ENCODE measurements around the gene GEMIN5. TPM values are rescaled to one million over a fixed set of nuclear protein-coding genes. Genes with fewer than 3 reads are reported as not detected.
"Not testable (repeated sequence)": the region's sequence is repeated elsewhere in the genome, so short reads cannot be mapped to it uniquely, and the experiment has no call there.

The GEMIN5 gene
- total and polyA plus RNA-seq, 2 of the 13 experiments (the other 11 are each of a cell fraction or from before 2014, with no cell fraction given), result 6.6 to 28.6 TPM

DNA sequence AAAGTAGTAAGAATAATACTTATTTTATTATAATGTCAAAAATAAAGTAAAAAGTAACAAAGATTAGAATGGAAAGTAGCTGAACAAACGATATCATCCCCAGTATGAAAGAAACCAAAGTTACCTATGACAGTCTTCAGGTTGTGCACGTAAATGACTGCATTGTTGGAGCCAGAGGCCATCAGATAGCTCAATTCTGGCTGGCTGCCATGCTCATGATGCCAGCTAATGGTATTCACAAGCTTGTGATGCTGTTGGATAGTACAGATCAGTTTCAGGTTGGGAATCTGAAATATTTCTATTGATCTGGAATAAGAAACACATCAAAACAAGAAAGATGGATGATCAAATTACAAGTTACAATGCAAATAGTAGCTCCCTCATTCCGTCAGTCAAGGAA is 21.1 kb downstream of the GEMIN5 start (continued):
- no peak for TF ChIP-seq MIER3 (CRISPR knock-in tag; IDR thresholded peaks at IDR 0.05; ENCODE audit: borderline replicate concordance)

DNA sequence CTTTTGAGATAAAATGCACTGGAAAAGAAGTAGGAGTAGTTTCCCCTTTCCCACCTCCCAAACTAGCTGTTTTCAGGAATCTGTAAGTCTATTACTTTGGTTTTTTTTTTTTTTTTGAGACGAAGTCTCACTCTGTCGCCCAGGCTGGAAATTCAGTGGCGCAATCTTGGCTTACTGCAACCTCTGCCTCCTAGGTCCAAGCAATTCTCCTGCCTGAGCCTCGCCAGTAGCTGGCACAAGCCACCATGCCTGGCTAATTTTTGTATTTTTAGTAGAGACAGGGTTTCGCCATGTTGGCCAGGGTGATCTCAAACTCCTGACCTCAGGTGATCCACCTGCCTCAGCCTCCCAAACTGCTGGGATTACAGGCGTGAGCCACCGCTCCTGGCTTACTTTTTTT is 32.4 kb downstream of the GEMIN5 start:
- CTCF ChIA-PET (ENCODE audit: low intra/inter-chr PET ratio, low total read pairs); H3K4me2 ChIP-seq (ENCODE audit: low read depth, low read length); H3K4me1 ChIP-seq (ENCODE audit: insufficient read depth, low read length); ATAC-seq; DNase-seq (ENCODE audit: low spot score); H3K9ac ChIP-seq (ENCODE audit: insufficient read depth, low read depth, low read length); intact Hi-C loops (cut with micrococcal nuclease; ENCODE audit: unreplicated experiment); H3K79me2 ChIP-seq (ENCODE audit: insufficient read depth, low read length); H3K9me3 ChIP-seq (ENCODE audit: low read length); FAIRE-seq; H2AFZ ChIP-seq (ENCODE audit: low read length); H3K27me3 ChIP-seq (ENCODE audit: control insufficient read depth in 1 of 2, insufficient read depth in 2 of 2, low read length in 2 of 2); H3K27ac ChIP-seq (ENCODE audit: extremely low read length, insufficient read depth, low read length); BruUV-seq (replicated peaks); POLR2A ChIA-PET; H4K20me1 ChIP-seq (ENCODE audit: insufficient read depth, low read length); H3K4me3 ChIP-seq (replicated peaks in 1 of 3; ENCODE audit: insufficient read depth in 1 of 3, low read depth in 2 of 3, low read length in 3 of 3); in situ Hi-C loops (cut with HindIII; ENCODE audit: extremely low pct_ligation_motif_present, low pct_unique_long_range_greater_than_20kb): not testable (repeated sequence)
- WGBS (ENCODE audit: low lambda C conversion rate), result 99% methylated on average over 7 of the region's 7 CpGs
- peaks cover 26 to 81% of the 10 kb centered on the region in 2 experiments for H3K36me3 ChIP-seq (replicated peaks in 1 of 2; ENCODE audit: control insufficient read depth in 1 of 2, insufficient read depth in 2 of 2, low read length in 2 of 2)

DNA sequence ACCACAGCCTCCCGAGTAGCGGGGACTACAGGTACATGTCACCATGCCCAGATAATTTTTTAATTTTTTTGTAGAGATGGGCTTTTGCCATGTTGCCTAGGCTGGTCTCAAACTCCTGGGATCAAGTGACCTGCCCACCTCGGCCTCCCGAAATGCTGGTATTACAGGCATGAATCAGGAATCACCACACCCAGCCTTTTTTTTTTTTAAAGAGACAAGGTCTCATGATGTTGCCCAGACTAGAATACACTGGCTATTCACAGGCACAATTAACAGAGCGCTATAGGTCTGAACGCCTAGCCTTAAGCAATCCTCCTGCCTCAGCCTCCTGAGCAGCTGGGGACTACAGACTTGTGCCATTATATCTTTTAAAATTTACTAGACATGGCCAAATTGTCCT is 36.1 kb downstream of the GEMIN5 start:
- no peak for DNase-seq (ENCODE audit: low spot score)
- Histone ChIP-seq H3K4me1 (ENCODE audit: insufficient read depth, low read length) (no peaks in the 10 kb centered on the region), H3K9ac (ENCODE audit: insufficient read depth, low read depth, low read length) (no peak overlapping the region), H3K9me3 (ENCODE audit: low read length) (no peaks in the 10 kb centered on the region), H3K36me3 (replicated peaks in 1 of 2; ENCODE audit: control insufficient read depth in 1 of 2, insufficient read depth in 2 of 2, low read length in 2 of 2) (peaks cover 31 to 89% of the 10 kb centered on the region in 2 experiments), H3K4me2 (ENCODE audit: low read depth, low read length) (no peak overlapping the region), H4K20me1 (ENCODE audit: insufficient read depth, low read length) (no peaks in the 10 kb centered on the region), H3K27me3 (ENCODE audit: control insufficient read depth in 1 of 2, insufficient read depth in 2 of 2, low read length in 2 of 2) (no peaks in the 10 kb centered on the region), H2AFZ (ENCODE audit: low read length) (no peak overlapping the region), H3K27ac (ENCODE audit: extremely low read length, insufficient read depth, low read length) (no peak overlapping the region), H3K4me3 (replicated peaks in 1 of 3; ENCODE audit: insufficient read depth in 1 of 3, low read depth in 2 of 3, low read length in 3 of 3) (no peak overlapping the region), H3K79me2 (ENCODE audit: insufficient read depth, low read length) (no peaks in the 10 kb centered on the region)
- no TSS peak for BruUV-seq (replicated peaks)
- ChIA-PET CTCF (ENCODE audit: low intra/inter-chr PET ratio, low total read pairs) (no interaction called here), POLR2A (no interaction called here)
- no peak for FAIRE-seq
- 98% methylated on average over 5 of the region's 6 CpGs for WGBS (ENCODE audit: low lambda C conversion rate)
- intact Hi-C loops (cut with micrococcal nuclease; ENCODE audit: unreplicated experiment), result no loop called here
- in situ Hi-C loops (cut with HindIII; ENCODE audit: extremely low pct_ligation_motif_present, low pct_unique_long_range_greater_than_20kb), result no loop called here
- ATAC-seq, result no peak
- TF ChIP-seq SALL2 (CRISPR knock-in tag; IDR thresholded peaks at IDR 0.05) (no peak), ZNF468 (CRISPR knock-in tag; IDR thresholded peaks at IDR 0.05) (no peak), U2AF1 (optimal IDR thresholded peaks at IDR 0.05; ENCODE audit: low read depth, low read length) (no peak), ZNF839 (CRISPR knock-in tag; IDR thresholded peaks at IDR 0.05; ENCODE audit: borderline replicate concordance) (no peak)
- TF ChIP-seq, protein P1, sequence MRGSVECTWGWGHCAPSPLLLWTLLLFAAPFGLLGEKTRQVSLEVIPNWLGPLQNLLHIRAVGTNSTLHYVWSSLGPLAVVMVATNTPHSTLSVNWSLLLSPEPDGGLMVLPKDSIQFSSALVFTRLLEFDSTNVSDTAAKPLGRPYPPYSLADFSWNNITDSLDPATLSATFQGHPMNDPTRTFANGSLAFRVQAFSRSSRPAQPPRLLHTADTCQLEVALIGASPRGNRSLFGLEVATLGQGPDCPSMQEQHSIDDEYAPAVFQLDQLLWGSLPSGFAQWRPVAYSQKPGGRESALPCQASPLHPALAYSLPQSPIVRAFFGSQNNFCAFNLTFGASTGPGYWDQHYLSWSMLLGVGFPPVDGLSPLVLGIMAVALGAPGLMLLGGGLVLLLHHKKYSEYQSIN (CRISPR knock-in tag; IDR thresholded peaks at IDR 0.05; ENCODE audit: borderline replicate concordance), result no peak
- TF ChIP-seq, protein P2, sequence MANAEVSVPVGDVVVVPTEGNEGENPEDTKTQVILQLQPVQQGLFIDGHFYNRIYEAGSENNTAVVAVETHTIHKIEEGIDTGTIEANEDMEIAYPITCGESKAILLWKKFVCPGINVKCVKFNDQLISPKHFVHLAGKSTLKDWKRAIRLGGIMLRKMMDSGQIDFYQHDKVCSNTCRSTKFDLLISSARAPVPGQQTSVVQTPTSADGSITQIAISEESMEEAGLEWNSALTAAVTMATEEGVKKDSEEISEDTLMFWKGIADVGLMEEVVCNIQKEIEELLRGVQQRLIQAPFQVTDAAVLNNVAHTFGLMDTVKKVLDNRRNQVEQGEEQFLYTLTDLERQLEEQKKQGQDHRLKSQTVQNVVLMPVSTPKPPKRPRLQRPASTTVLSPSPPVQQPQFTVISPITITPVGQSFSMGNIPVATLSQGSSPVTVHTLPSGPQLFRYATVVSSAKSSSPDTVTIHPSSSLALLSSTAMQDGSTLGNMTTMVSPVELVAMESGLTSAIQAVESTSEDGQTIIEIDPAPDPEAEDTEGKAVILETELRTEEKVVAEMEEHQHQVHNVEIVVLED (CRISPR knock-in tag; IDR thresholded peaks at IDR 0.05; ENCODE audit: borderline replicate concordance), result no peak
- TF ChIP-seq, protein P3, sequence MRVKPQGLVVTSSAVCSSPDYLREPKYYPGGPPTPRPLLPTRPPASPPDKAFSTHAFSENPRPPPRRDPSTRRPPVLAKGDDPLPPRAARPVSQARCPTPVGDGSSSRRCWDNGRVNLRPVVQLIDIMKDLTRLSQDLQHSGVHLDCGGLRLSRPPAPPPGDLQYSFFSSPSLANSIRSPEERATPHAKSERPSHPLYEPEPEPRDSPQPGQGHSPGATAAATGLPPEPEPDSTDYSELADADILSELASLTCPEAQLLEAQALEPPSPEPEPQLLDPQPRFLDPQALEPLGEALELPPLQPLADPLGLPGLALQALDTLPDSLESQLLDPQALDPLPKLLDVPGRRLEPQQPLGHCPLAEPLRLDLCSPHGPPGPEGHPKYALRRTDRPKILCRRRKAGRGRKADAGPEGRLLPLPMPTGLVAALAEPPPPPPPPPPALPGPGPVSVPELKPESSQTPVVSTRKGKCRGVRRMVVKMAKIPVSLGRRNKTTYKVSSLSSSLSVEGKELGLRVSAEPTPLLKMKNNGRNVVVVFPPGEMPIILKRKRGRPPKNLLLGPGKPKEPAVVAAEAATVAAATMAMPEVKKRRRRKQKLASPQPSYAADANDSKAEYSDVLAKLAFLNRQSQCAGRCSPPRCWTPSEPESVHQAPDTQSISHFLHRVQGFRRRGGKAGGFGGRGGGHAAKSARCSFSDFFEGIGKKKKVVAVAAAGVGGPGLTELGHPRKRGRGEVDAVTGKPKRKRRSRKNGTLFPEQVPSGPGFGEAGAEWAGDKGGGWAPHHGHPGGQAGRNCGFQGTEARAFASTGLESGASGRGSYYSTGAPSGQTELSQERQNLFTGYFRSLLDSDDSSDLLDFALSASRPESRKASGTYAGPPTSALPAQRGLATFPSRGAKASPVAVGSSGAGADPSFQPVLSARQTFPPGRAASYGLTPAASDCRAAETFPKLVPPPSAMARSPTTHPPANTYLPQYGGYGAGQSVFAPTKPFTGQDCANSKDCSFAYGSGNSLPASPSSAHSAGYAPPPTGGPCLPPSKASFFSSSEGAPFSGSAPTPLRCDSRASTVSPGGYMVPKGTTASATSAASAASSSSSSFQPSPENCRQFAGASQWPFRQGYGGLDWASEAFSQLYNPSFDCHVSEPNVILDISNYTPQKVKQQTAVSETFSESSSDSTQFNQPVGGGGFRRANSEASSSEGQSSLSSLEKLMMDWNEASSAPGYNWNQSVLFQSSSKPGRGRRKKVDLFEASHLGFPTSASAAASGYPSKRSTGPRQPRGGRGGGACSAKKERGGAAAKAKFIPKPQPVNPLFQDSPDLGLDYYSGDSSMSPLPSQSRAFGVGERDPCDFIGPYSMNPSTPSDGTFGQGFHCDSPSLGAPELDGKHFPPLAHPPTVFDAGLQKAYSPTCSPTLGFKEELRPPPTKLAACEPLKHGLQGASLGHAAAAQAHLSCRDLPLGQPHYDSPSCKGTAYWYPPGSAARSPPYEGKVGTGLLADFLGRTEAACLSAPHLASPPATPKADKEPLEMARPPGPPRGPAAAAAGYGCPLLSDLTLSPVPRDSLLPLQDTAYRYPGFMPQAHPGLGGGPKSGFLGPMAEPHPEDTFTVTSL (CRISPR knock-in tag; IDR thresholded peaks at IDR 0.05; ENCODE audit: borderline replicate concordance), result no peak

All from HepG2 (cell line).